Measurements from ENCODE around the gene POLR2J2.
"Not testable (repeated sequence)": the region's sequence is repeated elsewhere in the genome, so short reads cannot be mapped to it uniquely, and the experiment has no call there.

POLR2J2 gene

DNA sequence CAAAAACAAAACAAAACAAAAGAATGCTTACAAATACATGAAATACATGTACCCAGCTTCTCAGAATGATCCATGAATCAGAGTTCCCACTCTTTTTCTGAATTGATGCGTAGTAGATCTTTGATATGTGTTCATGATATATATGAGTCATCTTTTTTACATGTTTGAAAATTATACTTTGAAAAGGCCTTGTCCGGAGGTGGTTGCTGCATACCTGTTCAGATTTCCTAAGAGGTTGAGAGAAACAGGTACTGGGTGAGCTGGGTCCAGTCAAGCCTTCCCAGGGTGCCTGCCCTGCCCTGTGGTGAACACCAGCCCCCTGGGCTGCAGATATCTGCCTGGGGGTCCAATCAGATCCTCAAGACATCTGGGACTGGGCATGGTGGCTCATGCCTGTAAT is 4.1 kb upstream of the POLR2J2 start:
- not testable (repeated sequence) for H3K4me3 ChIP-seq (ENCODE audit: low read depth, low read length); DNase-seq (ENCODE audit: low read depth)

DNA sequence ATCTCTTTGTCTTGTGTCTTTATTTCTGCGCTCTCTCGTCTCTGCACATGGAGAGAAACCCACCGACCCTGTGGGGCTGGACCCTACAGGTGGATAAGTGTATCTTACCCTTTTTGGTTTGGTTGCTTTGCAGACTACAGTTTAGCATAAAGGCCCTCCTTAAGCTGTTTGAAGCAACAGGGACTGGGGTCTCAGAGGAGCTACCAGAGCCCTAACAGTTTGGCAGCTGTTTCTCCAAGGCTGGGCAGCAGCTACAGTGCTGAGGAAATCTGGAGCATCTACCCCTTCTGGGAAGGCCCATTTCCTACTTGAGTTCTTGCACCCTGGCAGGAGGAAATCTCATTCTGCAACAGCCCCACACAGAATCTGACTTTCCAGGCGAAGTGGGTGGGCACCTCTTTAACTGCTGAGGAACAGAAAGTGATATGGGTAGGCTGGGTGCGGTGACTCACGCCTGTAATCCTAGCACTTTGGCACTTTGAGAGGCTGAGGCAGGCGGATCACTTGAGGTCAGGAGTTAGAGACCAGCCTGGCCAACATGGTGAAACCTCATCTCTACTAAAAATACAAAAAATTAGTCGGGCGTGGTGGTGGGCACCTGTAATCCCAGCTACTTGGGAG is 2.1 kb upstream of the POLR2J2 start:
- H3K4me3 ChIP-seq (ENCODE audit: low read depth, low read length); DNase-seq (ENCODE audit: low read depth): not testable (repeated sequence)

DNA sequence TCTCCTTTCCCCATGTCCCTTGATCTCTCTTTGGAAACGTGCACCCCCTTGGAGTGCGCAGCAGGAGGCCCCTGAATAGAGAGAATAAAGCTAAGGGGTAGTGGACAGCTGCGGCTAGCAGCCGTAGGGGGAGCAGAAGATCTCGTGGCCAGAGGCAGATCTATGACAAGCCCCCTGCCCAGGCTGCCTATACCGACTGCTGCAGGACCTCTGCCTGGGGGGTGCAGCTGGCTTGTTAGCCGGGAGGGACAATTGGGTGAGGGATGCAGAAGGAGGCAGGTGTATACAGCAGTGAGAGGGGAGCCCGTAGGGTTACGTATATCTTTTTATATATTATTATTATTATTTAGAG is 469 bp upstream of the POLR2J2 start:
- not testable (repeated sequence) for DNase-seq (ENCODE audit: low read depth); H3K4me3 ChIP-seq (ENCODE audit: low read depth, low read length)

DNA sequence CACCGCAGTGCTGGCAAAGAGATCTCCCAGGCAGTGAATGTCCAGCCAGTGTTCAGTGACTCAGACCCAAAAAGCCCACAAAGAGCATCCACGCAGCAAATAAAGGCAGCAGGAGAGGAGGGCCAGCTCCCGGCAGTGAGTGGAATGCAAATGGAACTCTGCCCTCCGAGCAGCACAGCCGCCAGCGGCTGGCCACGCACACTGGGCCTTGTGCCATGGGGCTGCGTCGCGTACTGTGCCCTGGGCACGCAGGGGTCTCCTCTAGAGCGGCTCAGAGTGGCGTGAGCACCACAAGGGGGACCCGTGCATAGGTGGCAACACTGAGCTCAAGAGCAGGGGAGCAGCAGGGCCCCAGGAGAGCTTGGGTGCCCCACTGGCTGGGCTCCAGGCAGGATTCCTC is 3.9 kb downstream of the POLR2J2 start:
- not testable (repeated sequence) for H3K4me3 ChIP-seq (ENCODE audit: low read depth, low read length); DNase-seq (ENCODE audit: low read depth)

DNA sequence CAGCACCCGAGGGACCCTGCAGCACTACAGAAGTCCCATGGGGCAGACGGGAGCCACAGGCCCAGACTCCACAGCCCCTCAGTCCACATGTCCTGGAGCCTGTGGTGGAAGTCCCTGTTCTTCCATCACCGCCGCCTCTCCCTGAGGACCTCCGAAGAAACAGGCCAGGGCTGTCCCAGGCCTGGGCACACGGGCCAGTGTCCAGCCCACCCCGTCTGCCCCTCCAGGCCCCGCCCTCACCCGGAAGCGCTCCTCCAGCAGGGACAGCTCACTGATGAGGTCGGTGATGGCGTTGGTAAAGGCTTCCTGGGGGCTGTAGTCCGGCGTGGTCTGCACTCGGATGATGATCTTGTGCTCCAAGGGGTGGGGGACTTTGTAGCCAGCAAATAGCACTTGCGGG is 4.6 kb downstream of the POLR2J2 start:
- not testable (repeated sequence) for DNase-seq (ENCODE audit: low read depth); H3K4me3 ChIP-seq (ENCODE audit: low read depth, low read length)

DNA sequence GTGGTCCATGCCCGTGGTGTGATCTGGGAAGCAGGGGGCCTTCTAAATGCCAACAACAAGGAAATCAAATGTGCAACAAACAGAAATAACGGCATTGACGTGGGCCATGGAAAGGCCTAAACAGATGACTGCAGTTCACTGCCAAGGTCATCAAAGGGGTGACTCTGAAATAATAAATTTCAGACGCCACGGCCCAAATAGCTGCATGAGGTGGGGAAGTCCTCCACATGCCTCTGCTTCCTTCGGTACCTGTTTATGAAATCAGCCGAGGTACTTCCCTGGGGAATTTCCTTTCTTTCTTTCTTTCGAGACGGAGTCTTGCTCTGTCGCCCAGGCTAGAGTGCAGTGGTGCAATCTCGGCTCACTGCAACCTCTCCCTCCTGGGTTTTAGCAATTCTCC is 6.7 kb downstream of the POLR2J2 start:
- DNase-seq (ENCODE audit: low read depth); H3K4me3 ChIP-seq (ENCODE audit: low read depth, low read length): not testable (repeated sequence)

DNA sequence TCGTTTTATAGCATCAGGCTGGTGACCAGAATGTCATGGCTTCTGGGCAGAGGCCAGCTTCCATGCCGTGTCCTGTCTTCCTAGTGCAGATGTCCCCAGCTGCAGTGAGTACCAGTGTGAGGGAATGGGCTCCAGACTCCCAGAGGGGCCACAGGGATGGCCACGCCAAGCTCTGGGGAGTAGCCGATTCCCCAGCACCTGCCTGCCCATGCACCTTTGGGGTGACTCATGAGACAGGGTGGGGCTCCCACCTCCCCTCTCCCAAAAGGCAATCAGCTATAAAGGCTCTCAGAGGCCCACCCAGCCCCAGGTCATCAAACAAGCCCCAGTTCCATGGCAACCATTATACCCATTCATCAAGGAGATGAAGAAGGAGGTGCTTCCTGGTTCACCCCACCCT is 21.5 kb downstream of the POLR2J2 start, which contains the start of gene SPDYE2B:
Gene SPDYE2B, plus strand, starts transcription at position 396 of the 400 bp plus-strand sequence. CDS start 2,030 bp downstream, outside the sequence.
- H3K4me3 ChIP-seq (ENCODE audit: low read depth, low read length); DNase-seq (ENCODE audit: low read depth): not testable (repeated sequence)

DNA sequence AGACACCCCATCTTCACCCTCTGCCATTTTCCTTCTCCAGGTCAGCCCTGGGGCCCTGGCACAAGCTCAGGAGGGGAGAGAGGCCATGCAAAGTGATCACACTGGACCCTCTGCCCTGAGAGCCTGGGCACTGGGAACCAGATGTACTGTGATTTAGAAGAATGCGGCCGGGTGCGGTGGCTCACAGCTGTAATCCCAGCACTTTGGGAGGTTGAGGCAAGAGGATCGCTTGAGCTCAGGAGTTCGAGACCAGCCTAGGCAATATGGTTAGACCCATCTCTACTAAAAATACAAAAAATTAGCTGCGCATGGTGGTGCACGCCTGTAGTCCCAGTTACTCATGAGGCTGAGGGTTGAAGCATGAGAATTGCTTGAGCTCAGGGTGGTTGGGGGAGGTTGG is 23.6 kb downstream of the POLR2J2 start:
- DNase-seq (ENCODE audit: low read depth); H3K4me3 ChIP-seq (ENCODE audit: low read depth, low read length): not testable (repeated sequence)

DNA sequence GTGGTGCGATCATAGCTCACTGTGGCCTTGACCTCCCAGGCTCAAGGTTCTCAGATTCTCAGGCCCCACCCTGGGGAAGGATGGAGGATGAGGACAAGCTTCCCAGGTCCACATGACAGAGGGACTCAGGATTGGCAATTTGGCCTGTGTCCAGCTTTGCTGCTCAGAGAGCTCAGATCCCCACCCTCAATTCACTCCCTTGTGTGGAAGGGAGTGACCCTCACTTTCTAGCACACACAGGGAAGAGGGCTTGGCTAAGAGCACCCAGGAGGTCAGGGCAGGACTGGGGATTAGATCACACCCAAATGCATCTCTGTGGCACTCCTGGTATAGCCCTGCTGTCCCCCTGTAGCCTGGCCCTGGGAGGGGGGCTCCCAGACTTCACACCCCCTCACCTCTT is 28.1 kb downstream of the POLR2J2 start:
- DNase-seq (ENCODE audit: low read depth); H3K4me3 ChIP-seq (ENCODE audit: low read depth, low read length): not testable (repeated sequence)

DNA sequence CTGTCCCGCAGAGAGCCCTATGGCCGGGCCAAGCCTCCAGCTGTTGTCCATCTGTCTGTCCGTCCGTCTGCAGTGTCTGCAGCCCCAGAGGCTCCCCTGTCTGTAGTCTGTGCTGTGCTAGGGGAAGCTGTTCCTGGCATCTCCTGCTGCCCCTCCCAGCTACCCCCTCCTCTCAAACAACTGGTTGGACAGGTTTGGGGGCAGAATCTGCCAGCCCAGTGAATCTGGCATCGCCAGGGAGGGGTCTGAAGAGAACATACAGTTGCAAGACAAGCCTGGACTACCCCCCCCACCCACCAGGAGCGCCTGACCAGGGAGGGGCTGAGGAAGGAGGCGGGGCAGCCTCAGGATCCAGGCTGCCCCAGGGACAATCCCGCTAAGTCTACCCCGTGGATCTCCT is 28.8 kb downstream of the POLR2J2 start, which contains the start of gene UPK3BL1:
Gene UPK3BL1, minus strand, starts transcription at position 101 of the 400 bp plus-strand sequence. Its CDS starts 50 bp downstream, at position 51.
- not testable (repeated sequence) for H3K4me3 ChIP-seq (ENCODE audit: low read depth, low read length); DNase-seq (ENCODE audit: low read depth)

DNA sequence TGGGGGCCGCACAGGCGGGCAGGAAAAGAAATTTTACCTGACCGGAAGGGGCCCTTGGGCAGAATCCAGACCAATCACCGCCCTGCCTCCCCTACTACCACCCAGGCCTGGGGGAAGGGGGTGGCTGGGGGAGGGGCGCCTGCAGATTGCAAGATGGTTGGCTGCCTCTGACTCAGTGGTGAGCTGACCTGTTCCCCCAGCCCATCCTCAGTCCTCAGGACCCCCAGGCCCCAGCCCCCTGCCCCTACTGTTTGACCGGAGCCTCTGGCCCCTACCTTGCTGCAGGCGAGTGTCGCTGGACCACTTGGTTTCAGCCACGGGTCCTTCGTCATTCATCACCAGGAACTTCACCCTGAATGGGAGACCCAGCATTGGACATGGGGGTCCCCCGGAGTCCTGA is 32.6 kb downstream of the POLR2J2 start:
- DNase-seq (ENCODE audit: low read depth) = peak; percentile 3
- H3K4me3 ChIP-seq (ENCODE audit: low read depth, low read length) = not testable (repeated sequence)

DNA sequence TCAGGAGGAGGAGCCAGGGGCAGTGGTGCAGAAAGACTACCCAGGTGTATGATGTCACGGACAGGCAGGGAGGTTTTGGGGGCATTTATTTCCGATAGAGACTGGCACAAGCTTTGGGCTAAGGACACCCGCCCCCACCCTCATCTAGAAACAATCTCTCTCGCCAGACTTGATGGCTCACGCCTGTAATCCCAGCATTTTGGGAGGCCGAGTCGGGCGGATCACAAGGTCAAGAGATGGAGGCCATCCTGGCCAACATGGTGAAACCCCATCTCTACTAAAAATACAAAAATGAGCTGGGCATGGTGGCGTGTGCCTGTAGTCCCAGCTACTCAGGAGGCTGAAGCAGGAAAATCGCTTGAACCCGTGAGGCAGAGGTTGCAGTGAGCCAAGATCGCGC is 34.5 kb downstream of the POLR2J2 start:
- not testable (repeated sequence) for DNase-seq (ENCODE audit: low read depth); H3K4me3 ChIP-seq (ENCODE audit: low read depth, low read length)

DNA sequence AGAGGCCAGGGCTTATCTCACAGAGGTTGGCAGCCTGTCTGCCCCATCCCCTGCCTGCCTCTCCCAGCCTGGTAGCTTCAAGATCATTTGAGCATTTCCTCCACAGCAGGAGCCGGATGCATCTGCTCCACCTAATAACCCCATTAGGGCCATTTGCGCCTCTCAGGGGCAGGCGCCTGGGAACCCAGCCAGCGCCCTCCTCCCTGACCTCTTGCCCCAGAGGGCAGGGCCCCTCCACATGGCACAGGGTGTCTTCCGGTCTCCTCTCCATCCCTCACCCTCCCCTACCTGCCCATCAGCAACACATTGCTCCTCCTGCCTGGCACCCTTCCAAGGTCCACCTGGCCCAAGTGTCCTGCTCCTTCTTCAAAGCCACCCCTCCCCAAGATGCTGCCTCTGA is 36.1 kb downstream of the POLR2J2 start:
- H3K4me3 ChIP-seq (ENCODE audit: low read depth, low read length); DNase-seq (ENCODE audit: low read depth): not testable (repeated sequence)

DNA sequence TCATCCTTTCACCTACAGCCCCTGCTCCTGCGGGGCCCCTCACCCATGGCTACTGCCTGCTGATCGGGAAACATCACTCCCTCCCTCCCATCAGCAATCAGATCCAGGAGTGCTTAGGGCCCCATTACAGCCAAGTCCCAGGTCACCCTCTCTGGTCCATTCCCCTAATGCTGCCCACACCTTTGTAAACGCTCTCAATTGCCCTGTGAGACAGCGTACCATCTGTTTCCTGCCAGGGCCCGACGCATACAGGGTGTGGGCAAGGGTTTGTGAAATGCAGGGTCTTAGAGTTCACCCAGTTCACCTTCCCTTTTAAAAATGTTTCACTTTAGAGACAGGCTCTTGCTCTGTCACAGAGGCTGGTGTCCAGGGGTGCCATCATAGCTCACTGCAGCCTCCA is 37.2 kb downstream of the POLR2J2 start:
- DNase-seq (ENCODE audit: low read depth); H3K4me3 ChIP-seq (ENCODE audit: low read depth, low read length): not testable (repeated sequence)

DNA sequence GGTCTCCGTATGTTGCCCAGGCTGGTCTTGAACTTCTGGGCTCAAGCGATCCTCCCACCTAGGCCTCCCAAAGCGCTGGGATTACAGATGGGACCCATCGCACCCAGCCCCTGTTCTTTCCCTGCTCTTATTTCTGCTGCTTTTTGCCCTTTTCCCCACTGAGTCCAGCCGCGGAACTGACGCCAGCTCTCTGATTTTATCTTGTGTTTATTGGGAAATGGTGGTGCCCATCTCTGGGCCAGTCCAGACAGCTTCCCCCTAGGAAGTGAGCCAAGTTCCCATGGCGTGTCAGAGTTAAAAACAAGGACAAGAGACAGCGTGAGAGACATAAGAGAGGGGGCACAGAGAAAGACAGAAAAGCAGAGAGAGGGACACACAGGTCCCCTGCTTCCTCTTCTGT is 40.8 kb downstream of the POLR2J2 start:
- not testable (repeated sequence) for DNase-seq (ENCODE audit: low read depth)

DNA sequence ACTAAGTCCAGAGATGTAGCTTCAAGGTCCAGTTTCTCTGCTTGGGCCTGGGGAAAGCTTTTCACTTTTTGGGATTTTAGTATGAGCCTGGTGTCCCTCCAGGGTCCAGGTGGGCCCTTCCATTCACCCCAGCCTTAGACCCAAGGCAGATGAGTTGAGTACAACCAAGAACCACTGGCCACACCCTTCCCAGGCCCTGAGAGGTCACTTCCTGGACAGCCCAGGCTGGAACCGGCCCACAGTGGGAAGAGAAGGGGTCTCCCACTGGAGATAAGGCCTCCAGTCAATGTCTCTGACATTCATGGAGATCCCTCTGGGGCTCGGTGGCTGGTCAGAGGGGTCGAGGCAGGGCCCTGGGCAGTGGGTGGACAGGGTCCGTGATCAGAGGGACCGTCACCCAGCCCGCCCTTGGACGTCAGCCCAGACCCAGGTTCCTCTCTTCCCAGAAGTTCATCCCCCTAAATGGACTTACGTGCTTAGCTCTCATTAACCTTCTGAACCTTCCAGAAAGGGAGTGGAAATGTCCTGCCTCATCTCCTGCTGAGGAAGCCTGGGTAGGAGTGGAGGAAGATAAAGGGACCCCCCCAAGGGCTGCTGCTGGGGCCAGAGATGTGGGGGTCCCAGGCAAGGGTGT is 44.1 kb downstream of the POLR2J2 start:
- DNase-seq (ENCODE audit: low read depth); H3K4me3 ChIP-seq (ENCODE audit: low read depth, low read length): not testable (repeated sequence)

More for the DNA sequence above, 40.8 kb downstream of the POLR2J2 start:
- H3K4me3 ChIP-seq (ENCODE audit: low read depth, low read length) = not testable (repeated sequence)

DNA sequence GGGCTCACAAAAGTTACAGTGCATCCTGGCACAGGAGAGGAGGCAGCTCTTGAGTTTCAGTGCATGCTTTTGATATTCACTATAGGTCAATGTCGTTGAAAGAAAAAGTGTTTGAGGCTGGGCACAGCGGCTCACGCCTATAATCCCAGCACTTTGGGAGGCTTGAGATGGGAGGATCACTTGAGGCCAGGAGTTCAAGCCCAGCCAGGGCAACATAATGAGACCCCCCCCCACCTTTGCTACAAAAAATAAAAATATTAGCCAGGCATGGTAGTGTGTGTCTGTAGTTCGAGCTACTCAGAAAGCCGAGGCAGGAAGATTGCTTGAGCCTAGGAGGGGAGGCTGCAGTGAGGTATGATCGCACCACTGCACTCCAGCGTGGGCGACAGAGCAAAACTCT is 53.3 kb downstream of the POLR2J2 start:
- peak; percentile 1 for DNase-seq (ENCODE audit: low read depth)
- H3K4me3 ChIP-seq (ENCODE audit: low read depth, low read length) = not testable (repeated sequence)

DNA sequence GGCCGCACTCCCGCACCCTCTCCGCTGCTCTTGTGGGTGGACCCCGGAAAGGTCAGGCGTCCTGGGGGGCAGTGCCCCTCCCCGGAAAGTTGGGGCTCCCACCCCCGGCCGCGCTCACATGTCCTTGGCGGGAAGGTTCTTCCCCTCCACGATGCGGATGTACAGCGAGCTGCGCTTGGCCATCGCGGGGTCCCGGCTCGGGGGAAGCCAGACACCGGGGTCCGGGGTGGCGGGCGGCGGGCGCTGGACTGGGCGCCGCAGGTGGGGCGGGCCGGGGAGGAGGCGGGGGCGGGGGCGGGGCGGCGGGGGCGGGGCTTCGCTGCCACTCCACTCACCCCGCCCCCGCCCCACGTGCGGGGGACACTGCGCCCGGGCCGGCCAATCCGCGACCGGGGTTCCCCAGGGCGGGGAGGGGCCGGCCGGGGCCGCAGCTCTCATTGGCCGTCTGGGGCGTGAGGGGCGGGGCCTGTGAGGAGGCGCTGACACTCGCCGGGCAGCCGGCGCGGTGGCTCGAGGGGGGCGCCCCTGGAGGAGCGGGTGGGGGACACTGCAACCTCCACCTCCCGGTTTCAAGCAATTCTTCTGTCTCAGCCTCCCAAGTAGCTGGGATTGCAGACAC is 54.8 kb downstream of the POLR2J2 start, which contains the start of gene RASA4:
Gene RASA4, minus strand, starts transcription at position 250 of the 619 bp plus-strand sequence. Its CDS starts 67 bp downstream, at position 183.
- peak; percentile 36 for DNase-seq (ENCODE audit: low read depth)
- not testable (repeated sequence) for H3K4me3 ChIP-seq (ENCODE audit: low read depth, low read length)
